Lower leg skin (tissue), 3 donors: ENCODE results near the gene ARHGEF10L.

Source experiments
- POLR2A ChIP-seq, 2 donors: fragments of 450-650 bp; IDR thresholded peaks; one replicate each; pipeline ENCODE4 v1.6.1; 2016 to 2017; ENCODE audit warnings: antibody characterized with exemption in 2 of 2, mild to moderate bottlenecking in 1 of 2, moderate library complexity in 1 of 2
- TF ChIP-seq, protein P1 (sequence below), 3 donors: fragments of 450-650 bp; IDR thresholded peaks; one replicate each; pipeline ENCODE4 v1.5.1; 2016; ENCODE audit warnings: antibody characterized with exemption in 3 of 3, mild to moderate bottlenecking in 3 of 3, moderate library complexity in 2 of 3

DNA sequence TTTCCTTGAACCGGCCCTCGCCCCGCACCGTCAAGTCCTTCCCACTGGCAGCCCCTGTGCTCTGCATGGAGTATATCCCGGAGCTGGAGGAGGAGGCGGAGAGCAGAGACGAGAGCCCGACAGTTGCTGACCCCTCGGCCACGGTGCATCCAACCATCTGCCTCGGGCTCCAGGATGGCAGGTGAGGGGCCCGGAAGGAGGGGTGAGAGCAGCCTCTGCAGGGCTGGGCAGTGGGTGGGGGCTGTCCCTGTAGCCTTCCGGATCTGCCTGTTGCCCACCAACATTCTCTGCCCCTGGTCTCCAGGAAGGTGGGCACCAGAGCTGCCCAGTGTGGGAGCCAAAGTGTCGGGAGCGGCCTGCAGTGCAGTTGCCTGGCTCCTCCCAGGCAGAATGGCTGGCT is 116.4 kb downstream of the ARHGEF10L start:
- TF ChIP-seq, protein P1, sequence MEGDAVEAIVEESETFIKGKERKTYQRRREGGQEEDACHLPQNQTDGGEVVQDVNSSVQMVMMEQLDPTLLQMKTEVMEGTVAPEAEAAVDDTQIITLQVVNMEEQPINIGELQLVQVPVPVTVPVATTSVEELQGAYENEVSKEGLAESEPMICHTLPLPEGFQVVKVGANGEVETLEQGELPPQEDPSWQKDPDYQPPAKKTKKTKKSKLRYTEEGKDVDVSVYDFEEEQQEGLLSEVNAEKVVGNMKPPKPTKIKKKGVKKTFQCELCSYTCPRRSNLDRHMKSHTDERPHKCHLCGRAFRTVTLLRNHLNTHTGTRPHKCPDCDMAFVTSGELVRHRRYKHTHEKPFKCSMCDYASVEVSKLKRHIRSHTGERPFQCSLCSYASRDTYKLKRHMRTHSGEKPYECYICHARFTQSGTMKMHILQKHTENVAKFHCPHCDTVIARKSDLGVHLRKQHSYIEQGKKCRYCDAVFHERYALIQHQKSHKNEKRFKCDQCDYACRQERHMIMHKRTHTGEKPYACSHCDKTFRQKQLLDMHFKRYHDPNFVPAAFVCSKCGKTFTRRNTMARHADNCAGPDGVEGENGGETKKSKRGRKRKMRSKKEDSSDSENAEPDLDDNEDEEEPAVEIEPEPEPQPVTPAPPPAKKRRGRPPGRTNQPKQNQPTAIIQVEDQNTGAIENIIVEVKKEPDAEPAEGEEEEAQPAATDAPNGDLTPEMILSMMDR (IDR thresholded peaks at IDR 0.05): no peak
- TF ChIP-seq POLR2A (IDR thresholded peaks at IDR 0.05): no peak
